HepG2 (cell line): ENCODE data around the gene BMPR2. TPM values are rescaled to one million over a fixed set of nuclear protein-coding genes. Genes with fewer than 3 reads are reported as not detected.

Experiments
- ERF ChIP-seq: IDR thresholded peaks from 2 replicates; pipeline ENCODE4 v1.6.1; 2018; ENCODE audit warnings: missing biosample characterization, missing genetic modification reagents
- FLYWCH1 ChIP-seq: sonication (generic); formaldehyde crosslinking; IDR thresholded peaks from 2 replicates; pipeline ENCODE4 v1.8.1; 2023; ENCODE audit warnings: mild to moderate bottlenecking, missing genetic modification reagents
- HCFC1 ChIP-seq: fragments of 150-350 bp; IDR thresholded peaks from 2 replicates; pipeline ENCODE4 v1.6.1; 2014; ENCODE audit warnings: low read depth, low read length
- HES4 ChIP-seq: sonication (generic); formaldehyde crosslinking; IDR thresholded peaks from 2 replicates; pipeline ENCODE4 v1.9.0; 2021; ENCODE audit warnings: mild to moderate bottlenecking, missing genetic modification reagents, borderline replicate concordance
- KDM3A ChIP-seq: IDR thresholded peaks from 2 replicates; pipeline ENCODE4 v1.6.1; 2018; ENCODE audit warnings: low read depth, missing compliant biosample characterization
- KLF12 ChIP-seq: sonication (generic); formaldehyde crosslinking; IDR thresholded peaks from 2 replicates; pipeline ENCODE4 v1.4.0; 2020; ENCODE audit warnings: missing genetic modification reagents, borderline replicate concordance
- NFKB2 ChIP-seq: sonication (generic); formaldehyde crosslinking; IDR thresholded peaks from 2 replicates; pipeline ENCODE4 v1.4.0; 2020; ENCODE audit warnings: missing genetic modification reagents, borderline replicate concordance
- PRMT3 ChIP-seq: sonication (generic); formaldehyde crosslinking; IDR thresholded peaks from 2 replicates; pipeline ENCODE4 v1.8.1; 2022; ENCODE audit warnings: low read depth, mild to moderate bottlenecking, moderate library complexity, missing genetic modification reagents, borderline replicate concordance
- SALL1 ChIP-seq: sonication (generic); formaldehyde crosslinking; IDR thresholded peaks from 2 replicates; pipeline ENCODE4 v1.8.0; 2022; ENCODE audit warnings: mild to moderate bottlenecking, missing genetic modification reagents
- SMARCC2 ChIP-seq: fragments of 450-650 bp; IDR thresholded peaks from 2 replicates; pipeline ENCODE4 v1.6.1; 2017; ENCODE audit warnings: antibody characterized with exemption, mild to moderate bottlenecking
- SMC3 ChIP-seq: IDR thresholded peaks from 2 replicates; pipeline ENCODE4 v1.6.1; 2011; ENCODE audit warnings: low read length, improper control_type of control experiment
- XBP1 ChIP-seq: sonication (generic); formaldehyde crosslinking; IDR thresholded peaks from 2 replicates; pipeline ENCODE4 v1.5.0; 2020; ENCODE audit warnings: missing genetic modification reagents
- ZNF251 ChIP-seq: sonication (generic); formaldehyde crosslinking; IDR thresholded peaks from 2 replicates; pipeline ENCODE4 v1.9.0; 2021; ENCODE audit warnings: mild to moderate bottlenecking, missing genetic modification reagents
- ZNF652 ChIP-seq: IDR thresholded peaks from 2 replicates; pipeline ENCODE4 v1.6.1; 2016; ENCODE audit warnings: low read depth, borderline replicate concordance
- ZSCAN22 ChIP-seq: sonication (generic); formaldehyde crosslinking; IDR thresholded peaks from 2 replicates; pipeline ENCODE4 v1.4.0; 2020; ENCODE audit warnings: mild to moderate bottlenecking, missing genetic modification reagents
- polyA plus RNA-seq, 8 experiments: library from polyadenylated mRNA; depleted of rRNA in 3 of 8; stranded (reverse) in 7 of 8; unstranded in 1 of 8; fragments of >200 nt; fragmentation: Illumina TruSeq in 4 of 8; extraction: Trizol in 4 of 8; gene quantifications; 2 replicates each; pipeline versions ENCODE4 v1.2.1 to v1.2.3, GENCODE V29; 2011 to 2016; ENCODE audit warnings: low read depth in 4 of 8, missing spikeins in 1 of 8, mixed read lengths in 1 of 8; ENCODE audit not compliant: insufficient read depth in 1 of 8
- total RNA-seq, 5 experiments: library from RNA; depleted of rRNA; stranded (reverse); fragments of >200 nt; fragmentation: Illumina TruSeq; extraction: Trizol; gene quantifications; 2 replicates each; pipeline ENCODE4 v1.2.3, GENCODE V29; 2016; ENCODE audit warnings: low read depth in 1 of 5
- TF ChIP-seq, protein P1 (sequence below): sonication (generic); formaldehyde crosslinking; IDR thresholded peaks from 2 replicates; pipeline ENCODE4 v1.8.0; 2022; ENCODE audit warnings: mild to moderate bottlenecking, missing genetic modification reagents
- TF ChIP-seq, protein P2 (sequence below): sonication (generic); formaldehyde crosslinking; IDR thresholded peaks from 2 replicates; pipeline ENCODE4 v1.4.0; 2020; ENCODE audit warnings: mild to moderate bottlenecking, missing genetic modification reagents
- TF ChIP-seq, protein P3 (sequence below): sonication (generic); formaldehyde crosslinking; IDR thresholded peaks from 2 replicates; pipeline ENCODE4 v1.4.0; 2020; ENCODE audit warnings: mild to moderate bottlenecking, missing genetic modification reagents
- TF ChIP-seq, protein P4 (sequence below): sonication (generic); formaldehyde crosslinking; IDR thresholded peaks from 2 replicates; pipeline ENCODE4 v1.4.0; 2020; ENCODE audit warnings: missing genetic modification reagents
- TF ChIP-seq, protein P5 (sequence below): IDR thresholded peaks from 2 replicates; pipeline ENCODE4 v1.6.1; 2018; ENCODE audit warnings: missing genetic modification reagents, mild to moderate bottlenecking, missing compliant biosample characterization
- TF ChIP-seq, protein P6 (sequence below): sonication (generic); formaldehyde crosslinking; IDR thresholded peaks from 2 replicates; pipeline ENCODE4 v1.4.0; 2020; ENCODE audit warnings: low read depth, mild to moderate bottlenecking, missing genetic modification reagents
- TF ChIP-seq, protein P7 (sequence below): IDR thresholded peaks from 2 replicates; pipeline ENCODE4 v1.6.1; 2016; ENCODE audit warnings: mild to moderate bottlenecking

BMPR2 gene
- total and polyA plus RNA-seq, 2 of the 13 experiments (the other 11 are each of a cell fraction or from before 2014, with no cell fraction given), result 5.5 to 10.3 TPM

DNA sequence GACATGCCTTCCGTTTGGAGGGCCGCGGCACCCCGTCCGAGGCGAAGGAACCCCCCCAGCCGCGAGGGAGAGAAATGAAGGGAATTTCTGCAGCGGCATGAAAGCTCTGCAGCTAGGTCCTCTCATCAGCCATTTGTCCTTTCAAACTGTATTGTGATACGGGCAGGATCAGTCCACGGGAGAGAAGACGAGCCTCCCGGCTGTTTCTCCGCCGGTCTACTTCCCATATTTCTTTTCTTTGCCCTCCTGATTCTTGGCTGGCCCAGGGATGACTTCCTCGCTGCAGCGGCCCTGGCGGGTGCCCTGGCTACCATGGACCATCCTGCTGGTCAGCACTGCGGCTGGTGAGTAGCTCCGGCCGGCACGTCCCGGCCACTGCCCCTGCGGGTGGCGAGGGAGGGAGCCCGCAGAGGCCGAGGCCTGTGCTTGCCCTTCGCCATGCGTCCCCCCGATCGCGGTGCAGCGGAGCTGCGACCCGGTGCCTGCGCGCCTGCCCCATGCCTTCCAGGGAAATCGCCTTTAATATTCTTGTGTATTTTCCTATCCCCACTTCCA, 1.2 kb downstream of the BMPR2 start (continued):
- TF ChIP-seq, protein P1, sequence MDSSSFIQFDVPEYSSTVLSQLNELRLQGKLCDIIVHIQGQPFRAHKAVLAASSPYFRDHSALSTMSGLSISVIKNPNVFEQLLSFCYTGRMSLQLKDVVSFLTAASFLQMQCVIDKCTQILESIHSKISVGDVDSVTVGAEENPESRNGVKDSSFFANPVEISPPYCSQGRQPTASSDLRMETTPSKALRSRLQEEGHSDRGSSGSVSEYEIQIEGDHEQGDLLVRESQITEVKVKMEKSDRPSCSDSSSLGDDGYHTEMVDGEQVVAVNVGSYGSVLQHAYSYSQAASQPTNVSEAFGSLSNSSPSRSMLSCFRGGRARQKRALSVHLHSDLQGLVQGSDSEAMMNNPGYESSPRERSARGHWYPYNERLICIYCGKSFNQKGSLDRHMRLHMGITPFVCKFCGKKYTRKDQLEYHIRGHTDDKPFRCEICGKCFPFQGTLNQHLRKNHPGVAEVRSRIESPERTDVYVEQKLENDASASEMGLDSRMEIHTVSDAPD (CRISPR knock-in tag), result no peak
- TF ChIP-seq SALL1 (peak; percentile 61; the same call in 1 of the 2 replicates), PRMT3 (CRISPR knock-in tag) (no peak; the same call in 1 of the 2 replicates), ZNF251 (CRISPR knock-in tag) (no peak), ZNF652 (no peak), ERF (CRISPR knock-in tag) (no peak), ZSCAN22 (no peak), NFKB2 (CRISPR knock-in tag) (peak; percentile 38; the same call in 1 of the 2 replicates), HCFC1 (no peak), KDM3A (CRISPR knock-in tag) (no peak), SMARCC2 (no peak), XBP1 (CRISPR knock-in tag) (no peak), KLF12 (CRISPR knock-in tag) (no peak), FLYWCH1 (CRISPR knock-in tag) (no peak), SMC3 (no peak), HES4 (CRISPR knock-in tag) (no peak)
- TF ChIP-seq, protein P2, sequence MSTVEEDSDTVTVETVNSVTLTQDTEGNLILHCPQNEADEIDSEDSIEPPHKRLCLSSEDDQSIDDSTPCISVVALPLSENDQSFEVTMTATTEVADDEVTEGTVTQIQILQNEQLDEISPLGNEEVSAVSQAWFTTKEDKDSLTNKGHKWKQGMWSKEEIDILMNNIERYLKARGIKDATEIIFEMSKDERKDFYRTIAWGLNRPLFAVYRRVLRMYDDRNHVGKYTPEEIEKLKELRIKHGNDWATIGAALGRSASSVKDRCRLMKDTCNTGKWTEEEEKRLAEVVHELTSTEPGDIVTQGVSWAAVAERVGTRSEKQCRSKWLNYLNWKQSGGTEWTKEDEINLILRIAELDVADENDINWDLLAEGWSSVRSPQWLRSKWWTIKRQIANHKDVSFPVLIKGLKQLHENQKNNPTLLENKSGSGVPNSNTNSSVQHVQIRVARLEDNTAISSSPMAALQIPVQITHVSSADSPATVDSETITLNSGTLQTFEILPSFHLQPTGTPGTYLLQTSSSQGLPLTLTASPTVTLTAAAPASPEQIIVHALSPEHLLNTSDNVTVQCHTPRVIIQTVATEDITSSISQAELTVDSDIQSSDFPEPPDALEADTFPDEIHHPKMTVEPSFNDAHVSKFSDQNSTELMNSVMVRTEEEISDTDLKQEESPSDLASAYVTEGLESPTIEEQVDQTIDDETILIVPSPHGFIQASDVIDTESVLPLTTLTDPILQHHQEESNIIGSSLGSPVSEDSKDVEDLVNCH, result no peak
- TF ChIP-seq, protein P3, sequence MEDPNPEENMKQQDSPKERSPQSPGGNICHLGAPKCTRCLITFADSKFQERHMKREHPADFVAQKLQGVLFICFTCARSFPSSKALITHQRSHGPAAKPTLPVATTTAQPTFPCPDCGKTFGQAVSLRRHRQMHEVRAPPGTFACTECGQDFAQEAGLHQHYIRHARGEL (CRISPR knock-in tag), result no peak
- TF ChIP-seq, protein P4, sequence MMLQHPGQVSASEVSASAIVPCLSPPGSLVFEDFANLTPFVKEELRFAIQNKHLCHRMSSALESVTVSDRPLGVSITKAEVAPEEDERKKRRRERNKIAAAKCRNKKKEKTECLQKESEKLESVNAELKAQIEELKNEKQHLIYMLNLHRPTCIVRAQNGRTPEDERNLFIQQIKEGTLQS (CRISPR knock-in tag), result no peak
- TF ChIP-seq, protein P5, sequence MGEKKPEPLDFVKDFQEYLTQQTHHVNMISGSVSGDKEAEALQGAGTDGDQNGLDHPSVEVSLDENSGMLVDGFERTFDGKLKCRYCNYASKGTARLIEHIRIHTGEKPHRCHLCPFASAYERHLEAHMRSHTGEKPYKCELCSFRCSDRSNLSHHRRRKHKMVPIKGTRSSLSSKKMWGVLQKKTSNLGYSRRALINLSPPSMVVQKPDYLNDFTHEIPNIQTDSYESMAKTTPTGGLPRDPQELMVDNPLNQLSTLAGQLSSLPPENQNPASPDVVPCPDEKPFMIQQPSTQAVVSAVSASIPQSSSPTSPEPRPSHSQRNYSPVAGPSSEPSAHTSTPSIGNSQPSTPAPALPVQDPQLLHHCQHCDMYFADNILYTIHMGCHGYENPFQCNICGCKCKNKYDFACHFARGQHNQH (CRISPR knock-in tag), result no peak
- TF ChIP-seq, protein P6, sequence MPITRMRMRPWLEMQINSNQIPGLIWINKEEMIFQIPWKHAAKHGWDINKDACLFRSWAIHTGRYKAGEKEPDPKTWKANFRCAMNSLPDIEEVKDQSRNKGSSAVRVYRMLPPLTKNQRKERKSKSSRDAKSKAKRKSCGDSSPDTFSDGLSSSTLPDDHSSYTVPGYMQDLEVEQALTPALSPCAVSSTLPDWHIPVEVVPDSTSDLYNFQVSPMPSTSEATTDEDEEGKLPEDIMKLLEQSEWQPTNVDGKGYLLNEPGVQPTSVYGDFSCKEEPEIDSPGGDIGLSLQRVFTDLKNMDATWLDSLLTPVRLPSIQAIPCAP (CRISPR knock-in tag), result 0 out of 2 replicates have a peak, but pooled peaks have one; percentile 54
- TF ChIP-seq, protein P7, sequence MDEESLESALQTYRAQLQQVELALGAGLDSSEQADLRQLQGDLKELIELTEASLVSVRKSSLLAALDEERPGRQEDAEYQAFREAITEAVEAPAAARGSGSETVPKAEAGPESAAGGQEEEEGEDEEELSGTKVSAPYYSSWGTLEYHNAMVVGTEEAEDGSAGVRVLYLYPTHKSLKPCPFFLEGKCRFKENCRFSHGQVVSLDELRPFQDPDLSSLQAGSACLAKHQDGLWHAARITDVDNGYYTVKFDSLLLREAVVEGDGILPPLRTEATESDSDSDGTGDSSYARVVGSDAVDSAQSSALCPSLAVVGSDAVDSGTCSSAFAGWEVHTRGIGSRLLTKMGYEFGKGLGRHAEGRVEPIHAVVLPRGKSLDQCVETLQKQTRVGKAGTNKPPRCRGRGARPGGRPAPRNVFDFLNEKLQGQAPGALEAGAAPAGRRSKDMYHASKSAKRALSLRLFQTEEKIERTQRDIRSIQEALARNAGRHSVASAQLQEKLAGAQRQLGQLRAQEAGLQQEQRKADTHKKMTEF, result no peak
